Naive thymus-derived CD4-positive, alpha-beta T cell (primary cell): ENCODE measurements around the gene CLIP2. TPM values are rescaled to one million over a fixed set of nuclear protein-coding genes. Genes with fewer than 3 reads are reported as not detected.
"Not testable (repeated sequence)": the region's sequence is repeated elsewhere in the genome, so short reads cannot be mapped to it uniquely, and the experiment has no call there.

Source experiments
- ATAC-seq: fragments of 150-1000 bp; cut with Tn5 transposase; 2 replicates; pipeline ENCODE4 v1.10.0; 2021; ENCODE audit warnings: mild to moderate bottlenecking, moderate library complexity
- CTCF ChIA-PET: fragments of 350-600 bp; sonication (Branson Sonifier 250); formaldehyde crosslinking; loops from one replicate; lab custom pipeline; 2021; ENCODE audit warnings: antibody characterized with exemption; lab: Charles Lee
- POLR2A ChIA-PET: fragments of 350-600 bp; sonication (Branson Sonifier 250); formaldehyde crosslinking; loops from one replicate; lab custom pipeline; 2021; ENCODE audit warnings: antibody characterized with exemption, inconsistent platforms; lab: Charles Lee
- DNase-seq, 9 donors: peaks; one replicate each; pipeline versions ENCODE4 v3.0.0 to v3.0.0-alpha.2; 2020 to 2022; ENCODE audit warnings: mixed read lengths in 1 of 9
- H3K27ac ChIP-seq: one replicate; pipeline ENCODE4 v1.7.0; 2013; ENCODE audit warnings: mild to moderate bottlenecking, low read depth, low read length, moderate library complexity
- H3K27me3 ChIP-seq, 2 donors: one replicate each; pipeline ENCODE4 v1.7.0; 2013; ENCODE audit warnings: low read length in 2 of 2, mild to moderate bottlenecking in 2 of 2, moderate library complexity in 2 of 2; ENCODE audit not compliant: control insufficient read depth in 2 of 2, insufficient read depth in 2 of 2
- H3K36me3 ChIP-seq, 3 experiments: 1 replicate in 2 of 3; 2 replicates in 1 of 3; pipeline ENCODE4 v1.7.0; 2013; ENCODE audit warnings: low read length in 3 of 3, mild to moderate bottlenecking in 3 of 3, moderate library complexity in 1 of 3; ENCODE audit not compliant: insufficient read depth in 3 of 3, control insufficient read depth in 2 of 3
- H3K4me1 ChIP-seq, 2 donors: one replicate each; pipeline ENCODE4 v1.7.0; 2013; ENCODE audit warnings: low read length in 2 of 2, mild to moderate bottlenecking in 2 of 2, moderate library complexity in 1 of 2; ENCODE audit not compliant: control insufficient read depth in 2 of 2, insufficient read depth in 2 of 2
- H3K4me3 ChIP-seq: 2 replicates; pipeline ENCODE4 v1.7.0; 2013; ENCODE audit warnings: mild to moderate bottlenecking, low read length
- H3K9me3 ChIP-seq, 3 experiments: 1 replicate in 2 of 3; 2 replicates in 1 of 3; pipeline ENCODE4 v1.7.0; 2013; ENCODE audit warnings: low read length in 3 of 3; ENCODE audit not compliant: control insufficient read depth in 2 of 3
- H3K27ac Mint-ChIP-seq, 9 donors: one replicate each; pipeline ENCODE4 v1.8.0; 2020 to 2022; ENCODE audit warnings: mixed read lengths in 9 of 9, mild to moderate bottlenecking in 8 of 9, moderate library complexity in 5 of 9, inconsistent platforms in 2 of 9
- H3K27me3 Mint-ChIP-seq, 5 donors: one replicate each; pipeline ENCODE4 v1.8.0; 2021 to 2022; ENCODE audit warnings: mixed read lengths in 5 of 5, mild to moderate bottlenecking in 1 of 5
- H3K36me3 Mint-ChIP-seq, 5 donors: one replicate each; pipeline ENCODE4 v1.8.0; 2020 to 2022; ENCODE audit warnings: mixed read lengths in 5 of 5, mild to moderate bottlenecking in 3 of 5, inconsistent platforms in 1 of 5
- H3K4me1 Mint-ChIP-seq, 7 donors: one replicate each; pipeline ENCODE4 v1.8.0; 2020 to 2022; ENCODE audit warnings: mixed read lengths in 7 of 7, mild to moderate bottlenecking in 3 of 7, inconsistent platforms in 1 of 7
- H3K4me3 Mint-ChIP-seq, 10 donors: one replicate each; pipeline ENCODE4 v1.8.0; 2020 to 2022; ENCODE audit warnings: mild to moderate bottlenecking in 10 of 10, mixed read lengths in 10 of 10, moderate library complexity in 6 of 10, inconsistent platforms in 2 of 10
- H3K9me3 Mint-ChIP-seq, 11 donors: one replicate each; pipeline ENCODE4 v1.8.0; 2020 to 2022; ENCODE audit warnings: mixed read lengths in 11 of 11, mild to moderate bottlenecking in 4 of 11, inconsistent platforms in 1 of 11, moderate library complexity in 1 of 11
- intact Hi-C, 2 donors: fragments of 100-400 bp; cut with micrococcal nuclease; formaldehyde crosslinking; loops; one replicate each; pipeline ENCODE4 v1.15.1; 2023
- polyA plus RNA-seq, 2 donors: library from polyadenylated mRNA; unstranded; fragments of 300-500 nt; fragmentation: Illumina TruSeq; gene quantifications; one replicate each; pipeline ENCODE4 v1.2.3, GENCODE V29; 2021
- total RNA-seq, 6 experiments: library from RNA in 5 of 6; stranded (reverse) in 5 of 6; gene quantifications; 1 replicate in 5 of 6; 2 replicates in 1 of 6; pipeline ENCODE4 v1.2.3 and lab custom pipeline; 2021 to 2026

The CLIP2 gene
- total and polyA plus RNA-seq, 7 experiments from 2014 or later: 0.02 to 11.4 (median 2.9) TPM

GRCh38 chr7:74376256-74377036 is 87.2 kb downstream of the CLIP2 start:
- ChIA-PET CTCF (no interaction called here), POLR2A (no interaction called here)
- Histone ChIP-seq H3K4me3 (no peak overlapping the region), H3K36me3 (no peaks in the 10 kb centered on the region), H3K27ac (no peak overlapping the region), H3K4me1 (peaks cover 0 to 2% of the 10 kb centered on the region in 2 donors), H3K27me3 (no peaks in the 10 kb centered on the region), H3K9me3 (no peaks in the 10 kb centered on the region)
- Mint-ChIP-seq H3K36me3 (peaks cover 0 to 3% (median 0%) of the 10 kb centered on the region in 5 donors), H3K9me3 (no peaks in the 10 kb centered on the region), H3K4me1 (peaks cover 0 to 8% (median 3%) of the 10 kb centered on the region in 7 donors), H3K27ac (no peak overlapping the region), H3K27me3 (peaks cover 0 to 3% (median 0%) of the 10 kb centered on the region in 5 donors), H3K4me3 (no peak overlapping the region)
- DNase-seq (no peak), ATAC-seq (no peak)
- intact Hi-C loops: no loop called here

- ATAC-seq: no peak
- H3K9me3 ChIP-seq: no peaks in the 10 kb centered on the region
- Mint-ChIP-seq H3K9me3 (no peaks in the 10 kb centered on the region), H3K36me3 (peaks cover 0 to 3% (median 0%) of the 10 kb centered on the region in 5 donors), H3K4me1 (no peaks in the 10 kb centered on the region), H3K27ac (no peak overlapping the region), H3K4me3 (no peak overlapping the region), H3K27me3 (peaks cover 0 to 2% (median 0%) of the 10 kb centered on the region in 5 donors)
- intact Hi-C loops: no loop called here
- no peak for DNase-seq
- H3K4me1 ChIP-seq: no peaks in the 10 kb centered on the region
- ChIA-PET POLR2A (no interaction called here), CTCF (interaction anchor here (0.7 kb wide), 1 partner anchor 22 kb away, joined by 4 read pairs; no protein-coding TSS in a partner anchor)
- no peaks in the 10 kb centered on the region for H3K27me3 ChIP-seq
- no peak overlapping the region for H3K27ac ChIP-seq
- H3K36me3 ChIP-seq: no peaks in the 10 kb centered on the region
- H3K4me3 ChIP-seq: no peak overlapping the region
These were observed 90.7 kb downstream of the CLIP2 start for GRCh38 chr7:74379938-74380337.

GRCh38 chr7:74380720-74381119 is 91.5 kb downstream of the CLIP2 start:
- Mint-ChIP-seq H3K4me3 (no peak overlapping the region), H3K27me3 (peaks cover 0 to 2% (median 0%) of the 10 kb centered on the region in 5 donors), H3K9me3 (no peaks in the 10 kb centered on the region), H3K36me3 (peaks cover 0 to 3% (median 0%) of the 10 kb centered on the region in 5 donors), H3K27ac (no peak overlapping the region), H3K4me1 (no peaks in the 10 kb centered on the region)
- CTCF ChIA-PET: interaction anchor here (0.8 kb wide), 1 partner anchor 20 kb away, joined by 4 read pairs; no protein-coding TSS in a partner anchor
- intact Hi-C loops: no loop called here
- POLR2A ChIA-PET: no interaction called here
- no peaks in the 10 kb centered on the region for H3K4me1 ChIP-seq
- no peaks in the 10 kb centered on the region for H3K36me3 ChIP-seq
- DNase-seq (no peak), ATAC-seq (no peak)
- no peaks in the 10 kb centered on the region for H3K9me3 ChIP-seq
- H3K27me3 ChIP-seq: no peaks in the 10 kb centered on the region
- no peak overlapping the region for H3K27ac ChIP-seq
- no peak overlapping the region for H3K4me3 ChIP-seq

GRCh38 chr7:74384086-74384485 is 94.9 kb downstream of the CLIP2 start:
- H3K27me3 Mint-ChIP-seq, H3K36me3 ChIP-seq, H3K27ac Mint-ChIP-seq, H3K27me3 ChIP-seq, intact Hi-C loops, H3K4me1 Mint-ChIP-seq, H3K4me1 ChIP-seq, CTCF ChIA-PET, H3K4me3 ChIP-seq, H3K27ac ChIP-seq, DNase-seq, H3K9me3 Mint-ChIP-seq, POLR2A ChIA-PET, H3K4me3 Mint-ChIP-seq, H3K9me3 ChIP-seq, ATAC-seq, H3K36me3 Mint-ChIP-seq: not testable (repeated sequence)

GRCh38 chr7:74384854-74385253 is 95.6 kb downstream of the CLIP2 start:
- POLR2A ChIA-PET, DNase-seq, H3K36me3 Mint-ChIP-seq, H3K4me1 Mint-ChIP-seq, H3K27me3 Mint-ChIP-seq, H3K9me3 ChIP-seq, H3K4me1 ChIP-seq, CTCF ChIA-PET, H3K27ac Mint-ChIP-seq, H3K27me3 ChIP-seq, intact Hi-C loops, H3K27ac ChIP-seq, ATAC-seq, H3K4me3 ChIP-seq, H3K36me3 ChIP-seq, H3K4me3 Mint-ChIP-seq, H3K9me3 Mint-ChIP-seq: not testable (repeated sequence)

GRCh38 chr7:74387606-74388005 is 98.4 kb downstream of the CLIP2 start:
- no peaks in the 10 kb centered on the region for H3K9me3 Mint-ChIP-seq
- no peak for ATAC-seq
- CTCF ChIA-PET: interaction anchor here (0.5 kb wide), 1 partner anchor 867 kb away, joined by 3 read pairs; no protein-coding TSS in a partner anchor

More at GRCh38 chr7:74387606-74388005, 98.4 kb downstream of the CLIP2 start:
- Histone ChIP-seq H3K4me1 (no peaks in the 10 kb centered on the region), H3K36me3 (no peaks in the 10 kb centered on the region), H3K9me3 (no peaks in the 10 kb centered on the region), H3K27me3 (no peaks in the 10 kb centered on the region), H3K4me3 (no peak overlapping the region), H3K27ac (no peak overlapping the region)
- DNase-seq: no peak
- POLR2A ChIA-PET: no interaction called here
- Mint-ChIP-seq H3K4me1 (no peaks in the 10 kb centered on the region), H3K36me3 (no peaks in the 10 kb centered on the region), H3K27ac (no peak overlapping the region), H3K4me3 (no peak overlapping the region), H3K27me3 (peaks cover 0 to under 1% (median 0%) of the 10 kb centered on the region in 5 donors)
- intact Hi-C loops: no loop called here
